Neural progenitor cell (in vitro differentiated cells): ENCODE measurements around the gene FYN.

Source experiments
- CTCF ChIP-seq: fragments of 200-600 bp; sonication (generic); IDR thresholded peaks from 2 replicates; pipeline ENCODE4 v1.5.1; 2017; ENCODE audit warnings: antibody characterized with exemption, mild to moderate bottlenecking
- EZH2 ChIP-seq: fragments of 200-600 bp; sonication (generic); IDR thresholded peaks from 2 replicates; pipeline ENCODE4 v1.6.1; 2017; ENCODE audit warnings: antibody characterized with exemption, mild to moderate bottlenecking, moderate library complexity

- TF ChIP-seq CTCF (no peak), EZH2 (no peak)
Measured at GRCh38 chr6:111825439-111826086, 47.7 kb downstream of the FYN start.
